Measurements from ENCODE around the gene CD46.
A peak's percentile ranks its signal among the peaks of the same experiment; 100 is the strongest.

CD46 gene

DNA sequence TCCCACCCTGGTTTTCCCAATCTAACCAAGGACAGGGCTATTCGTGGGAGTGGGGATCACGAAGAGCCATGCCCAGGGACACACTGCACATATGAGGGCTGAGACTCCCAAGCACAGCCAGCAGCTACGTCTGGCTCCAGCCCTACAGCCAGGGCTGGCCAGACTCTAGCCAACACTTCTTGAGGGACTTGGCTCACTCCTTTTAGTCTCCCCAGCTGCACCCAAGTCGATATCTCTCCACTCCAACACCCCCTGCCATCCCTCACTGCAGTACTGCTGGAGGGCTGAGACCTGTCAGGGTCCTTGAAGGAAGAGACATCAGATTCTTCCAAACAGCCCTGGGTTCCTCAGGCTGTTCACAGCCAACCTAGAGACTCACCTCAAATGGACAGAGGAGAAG is 62.6 kb downstream of the CD46 start:
- DNase-seq (ENCODE audit: low read depth), result no peak

DNA sequence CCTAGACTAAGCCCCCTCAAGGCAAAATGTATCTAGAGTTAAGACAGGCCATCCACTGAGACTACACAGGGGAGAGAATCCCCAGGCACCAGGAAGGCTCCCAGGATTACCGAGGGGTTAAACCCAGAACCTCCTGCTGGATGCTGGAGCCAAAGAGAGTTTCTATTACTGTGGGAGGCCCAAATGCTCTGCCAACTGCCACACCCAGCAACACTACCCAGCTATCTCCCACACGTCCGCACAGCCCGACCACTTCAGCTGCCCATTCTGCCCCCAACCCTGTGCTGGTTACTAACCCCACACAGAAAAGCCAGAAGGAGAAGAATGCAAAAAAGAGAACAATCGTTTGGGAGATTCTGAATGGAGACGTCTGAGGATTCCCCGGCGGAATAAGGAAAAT is 63.6 kb downstream of the CD46 start:
- DNase-seq (ENCODE audit: low read depth), result no peak

DNA sequence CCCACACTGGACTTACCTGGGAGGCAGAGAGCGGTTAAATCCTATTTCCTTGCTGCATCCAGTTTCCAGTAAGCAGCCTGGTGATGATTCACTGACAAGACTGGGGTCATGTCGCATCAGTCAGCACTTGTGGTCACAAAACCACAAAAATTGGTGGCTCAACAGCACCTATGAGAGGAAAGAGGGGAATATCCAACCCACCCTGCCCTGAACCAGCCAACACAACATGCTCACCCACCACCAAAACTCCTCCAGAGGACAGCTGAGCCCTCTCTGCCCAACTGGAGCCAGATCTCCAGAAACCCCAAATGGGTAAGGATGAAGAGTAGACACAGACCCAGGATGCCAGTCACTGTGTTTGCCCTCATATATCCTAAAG is 64.0 kb downstream of the CD46 start:
- DNase-seq (ENCODE audit: low read depth), result no peak

DNA sequence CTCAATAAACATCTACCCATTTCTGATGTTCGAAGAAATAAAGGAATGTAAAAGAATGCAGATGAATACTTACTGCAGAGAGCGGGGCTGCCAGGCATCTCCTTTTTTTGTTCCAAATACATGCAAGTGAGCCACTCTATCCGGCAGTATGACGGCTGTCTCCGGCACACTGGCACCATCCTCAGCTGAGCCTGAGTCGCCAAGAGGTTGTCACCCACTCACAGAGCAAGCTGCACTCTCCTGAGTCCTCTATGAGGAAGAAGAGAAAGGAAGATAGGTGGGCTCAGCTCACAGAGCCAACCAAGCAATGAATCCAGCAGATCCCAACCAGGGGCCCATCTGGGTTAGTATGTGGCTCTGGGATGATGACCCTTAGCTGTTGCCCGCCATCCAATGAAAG is 65.3 kb downstream of the CD46 start:
- no peak for DNase-seq (ENCODE audit: low read depth)

DNA sequence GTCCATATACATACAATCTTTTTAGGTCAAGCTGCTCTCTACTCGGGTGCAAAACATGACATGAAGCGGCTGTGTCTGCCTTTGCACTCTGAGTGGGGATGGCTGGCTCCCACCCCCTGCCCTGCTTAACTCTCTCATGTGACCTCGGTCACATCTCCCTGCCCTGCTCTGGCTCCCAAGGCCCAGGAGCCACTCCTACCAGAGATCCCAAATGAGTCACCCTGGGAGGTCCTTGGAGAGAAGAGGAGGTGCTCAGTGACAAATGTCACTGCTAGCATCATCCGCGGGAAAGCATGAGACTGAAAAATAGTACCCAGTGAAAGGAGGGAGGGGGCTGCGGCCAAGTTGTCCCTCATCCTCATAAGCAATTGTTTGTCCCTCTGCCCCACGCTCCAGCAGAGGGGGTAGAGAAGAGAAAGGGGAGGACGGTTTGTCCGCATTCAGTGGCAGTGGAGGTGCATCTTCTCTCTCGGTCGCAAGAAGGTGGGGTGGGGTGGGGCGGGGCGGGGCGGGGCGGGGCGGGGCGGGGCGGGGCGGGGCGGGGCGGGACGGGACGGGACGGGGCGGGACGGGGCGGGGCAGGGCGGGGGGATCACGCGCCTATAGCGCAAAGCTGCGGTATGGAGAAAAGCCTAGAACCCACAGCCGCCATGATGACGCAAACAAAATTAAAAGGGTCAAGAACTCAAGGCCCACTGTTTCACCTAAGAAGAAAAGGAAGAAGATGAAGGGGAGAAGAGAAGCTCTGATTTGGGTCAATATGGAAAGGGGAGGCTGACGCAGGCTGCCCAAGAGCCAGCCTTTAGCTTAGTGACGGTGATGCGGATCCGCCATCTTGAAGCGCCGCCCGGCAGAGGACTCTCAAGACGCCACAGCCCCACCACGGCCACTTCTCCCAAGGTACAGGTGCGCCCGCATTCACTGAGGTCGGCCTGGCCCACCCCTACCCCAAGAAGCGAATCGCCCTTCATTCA is 66.2 kb downstream of the CD46 start:
- no peak for DNase-seq (ENCODE audit: low read depth)

DNA sequence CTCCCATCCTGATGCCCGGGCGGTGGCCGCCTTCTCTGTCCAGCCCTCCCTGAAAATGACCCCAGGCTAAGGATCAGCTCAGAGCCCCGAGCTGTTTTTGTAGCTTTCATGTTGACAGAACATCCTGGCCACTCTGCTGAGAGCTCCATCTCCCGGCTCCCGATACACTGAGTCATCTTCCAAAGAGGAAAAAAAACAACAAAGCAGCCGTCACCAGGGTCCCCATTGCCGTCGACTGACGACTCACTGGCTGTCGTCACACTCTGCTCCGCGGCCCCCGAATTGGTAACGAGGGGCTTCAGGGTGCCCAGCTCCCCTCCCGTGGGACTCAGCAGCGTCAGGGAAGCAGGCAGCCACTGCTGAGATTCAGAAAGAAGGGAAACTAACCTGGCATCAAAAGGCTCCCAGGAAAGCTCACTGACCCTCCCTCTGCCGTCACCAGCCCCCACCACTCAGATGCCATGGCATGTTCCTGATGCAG is 67.2 kb downstream of the CD46 start:
- DNase-seq (ENCODE audit: low read depth), result no peak

DNA sequence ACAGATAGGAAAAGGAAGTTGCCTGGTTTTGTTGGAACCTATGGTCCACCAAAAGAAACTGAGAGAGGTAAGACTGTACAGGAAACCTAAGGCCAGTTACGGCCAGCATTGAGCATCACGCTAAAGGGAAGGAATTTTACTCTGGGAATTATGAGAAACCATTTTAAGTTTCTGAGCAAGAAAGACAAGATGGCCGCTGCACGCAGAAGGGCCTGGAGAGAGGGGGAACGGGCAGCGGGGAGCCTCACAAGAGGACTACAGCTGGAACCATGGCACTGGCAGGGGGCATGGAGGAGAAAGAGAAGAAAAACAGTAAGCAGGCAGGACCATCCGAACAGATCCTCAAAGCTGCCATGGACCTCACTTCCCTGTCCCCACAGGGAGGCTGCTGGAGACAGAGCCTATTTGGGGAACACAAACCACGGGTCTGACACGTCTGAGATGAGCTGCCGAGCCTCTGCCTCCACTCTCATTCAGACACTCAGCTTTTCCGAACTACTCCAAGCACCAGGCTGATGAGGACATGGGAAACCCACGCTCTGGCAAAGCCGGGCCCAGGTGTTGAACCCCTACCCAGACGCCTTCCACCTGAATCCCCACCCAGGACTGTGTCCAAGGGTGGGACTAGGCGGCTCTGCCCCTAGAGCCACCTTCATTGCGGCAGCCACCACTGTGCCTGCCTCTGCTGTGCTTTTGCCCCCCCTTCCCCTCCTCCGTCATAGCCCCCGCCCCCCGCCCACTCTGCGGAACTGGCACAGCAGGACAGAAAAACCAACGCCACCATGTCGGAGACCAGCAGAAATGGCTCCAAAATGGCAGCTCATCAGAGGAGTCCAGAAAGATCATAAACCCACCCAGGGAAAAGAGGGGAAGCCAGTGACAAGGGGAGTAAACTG is 69.0 kb downstream of the CD46 start:
- DNase-seq (ENCODE audit: low read depth), result no peak

DNA sequence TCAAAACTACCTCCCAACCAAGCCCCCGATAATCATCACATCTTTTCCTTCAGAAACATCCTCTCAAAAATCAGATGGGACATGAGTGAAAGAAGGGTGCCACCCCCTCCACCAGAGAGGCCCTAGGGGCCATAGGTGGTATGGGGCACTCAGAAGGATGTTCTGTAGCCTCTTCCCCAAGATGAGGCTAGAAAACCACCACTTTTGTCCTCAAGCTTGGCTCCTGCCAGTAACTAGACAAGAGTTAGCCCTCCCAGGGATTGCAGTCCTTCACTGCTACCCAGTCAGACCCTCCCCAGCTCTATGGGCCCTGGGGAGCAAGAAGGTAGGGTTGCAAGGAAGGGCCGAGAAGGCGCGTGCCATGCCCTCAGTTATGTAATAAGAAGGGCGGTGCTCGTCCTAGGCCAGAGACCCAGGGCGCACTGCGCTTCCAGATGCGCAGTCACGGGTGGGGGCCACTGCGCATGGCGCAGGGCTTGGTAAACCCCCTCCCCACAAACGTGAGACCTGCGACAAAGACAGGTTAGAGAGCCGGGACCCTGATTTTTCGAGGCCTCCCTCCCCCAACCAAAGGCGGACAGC is 69.7 kb downstream of the CD46 start:
- no peak for DNase-seq (ENCODE audit: low read depth)

DNA sequence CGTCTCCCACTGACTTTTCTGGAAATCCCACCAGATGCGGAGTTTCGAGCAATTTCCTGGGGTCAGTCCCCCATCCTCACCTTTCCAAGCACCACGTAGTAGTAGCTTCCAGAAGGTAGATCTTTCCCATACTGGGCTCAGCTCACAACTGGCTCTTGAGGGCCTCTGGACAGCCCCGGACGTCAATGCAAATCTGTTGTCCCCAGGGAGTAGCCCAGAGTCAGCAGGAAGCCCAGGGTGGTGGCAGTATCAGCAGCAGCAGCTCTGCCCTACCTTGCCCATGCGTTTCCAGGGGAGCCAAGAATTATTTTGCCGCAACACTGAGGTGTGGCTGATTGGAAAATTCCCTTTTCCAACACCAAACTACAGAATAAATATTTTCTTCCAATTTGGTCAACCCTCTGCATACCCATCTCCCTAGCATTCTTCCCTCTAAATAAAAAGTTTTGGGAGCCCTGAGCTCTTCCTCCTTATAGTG is 70.3 kb downstream of the CD46 start:
- no peak for DNase-seq (ENCODE audit: low read depth)

DNA sequence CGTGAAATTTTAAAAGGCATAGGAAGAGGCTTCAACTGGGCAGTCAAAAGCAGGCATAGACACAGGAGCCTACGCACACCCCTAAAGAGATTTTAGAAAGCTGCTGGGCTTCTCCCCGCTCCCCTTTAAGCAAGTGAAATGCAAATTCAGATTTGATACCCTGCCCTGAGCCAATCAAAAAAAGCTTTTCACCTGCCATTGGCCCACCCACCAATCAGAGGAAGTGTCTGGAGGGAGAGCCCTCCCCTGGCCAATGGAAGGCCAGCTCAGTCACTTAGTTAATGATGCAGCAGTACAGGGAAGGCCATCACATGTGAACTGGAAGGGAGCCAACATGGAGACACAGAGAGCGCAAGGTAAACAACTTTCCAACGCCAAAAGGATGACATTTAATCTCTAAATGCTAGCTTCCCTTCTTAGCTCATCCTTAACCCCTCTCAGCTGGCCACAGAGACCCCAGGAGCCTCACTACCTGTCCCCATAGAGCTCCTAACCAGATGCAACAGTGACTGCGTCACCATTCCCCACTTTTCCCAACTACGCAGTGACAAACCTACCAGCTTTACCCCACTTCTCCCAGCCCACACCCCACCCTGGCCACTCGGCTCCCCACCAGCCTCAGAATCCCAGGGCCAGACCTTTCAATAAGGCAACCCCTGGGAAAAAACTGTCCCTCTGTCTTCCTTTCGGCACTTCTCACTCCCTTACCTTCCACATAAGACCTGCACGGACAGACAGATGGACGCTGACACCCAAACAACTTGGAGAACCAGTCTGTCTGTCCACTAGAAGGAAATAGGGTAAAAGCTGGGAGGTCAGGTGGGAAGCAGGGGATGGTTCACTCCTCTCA is 71.0 kb downstream of the CD46 start:
- peak; percentile 31 for DNase-seq (ENCODE audit: low read depth)

DNA sequence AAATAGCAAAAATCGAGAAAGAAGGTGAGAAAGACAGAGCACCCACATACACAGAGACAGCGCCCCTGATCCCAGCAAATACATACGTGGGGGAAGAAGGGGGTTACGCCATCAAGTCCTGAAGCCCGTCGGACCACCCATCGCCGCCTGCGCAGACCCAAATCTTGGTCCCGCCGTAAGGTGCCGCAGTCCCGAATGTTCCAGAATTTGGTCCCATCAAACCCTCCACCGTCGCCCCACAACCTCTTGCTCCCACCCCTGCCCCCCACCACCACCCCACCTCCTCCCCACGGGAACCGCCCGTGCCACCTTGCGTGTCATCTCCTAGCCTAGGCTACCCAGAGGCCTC is 71.7 kb downstream of the CD46 start:
- DNase-seq (ENCODE audit: low read depth), result no peak

DNA sequence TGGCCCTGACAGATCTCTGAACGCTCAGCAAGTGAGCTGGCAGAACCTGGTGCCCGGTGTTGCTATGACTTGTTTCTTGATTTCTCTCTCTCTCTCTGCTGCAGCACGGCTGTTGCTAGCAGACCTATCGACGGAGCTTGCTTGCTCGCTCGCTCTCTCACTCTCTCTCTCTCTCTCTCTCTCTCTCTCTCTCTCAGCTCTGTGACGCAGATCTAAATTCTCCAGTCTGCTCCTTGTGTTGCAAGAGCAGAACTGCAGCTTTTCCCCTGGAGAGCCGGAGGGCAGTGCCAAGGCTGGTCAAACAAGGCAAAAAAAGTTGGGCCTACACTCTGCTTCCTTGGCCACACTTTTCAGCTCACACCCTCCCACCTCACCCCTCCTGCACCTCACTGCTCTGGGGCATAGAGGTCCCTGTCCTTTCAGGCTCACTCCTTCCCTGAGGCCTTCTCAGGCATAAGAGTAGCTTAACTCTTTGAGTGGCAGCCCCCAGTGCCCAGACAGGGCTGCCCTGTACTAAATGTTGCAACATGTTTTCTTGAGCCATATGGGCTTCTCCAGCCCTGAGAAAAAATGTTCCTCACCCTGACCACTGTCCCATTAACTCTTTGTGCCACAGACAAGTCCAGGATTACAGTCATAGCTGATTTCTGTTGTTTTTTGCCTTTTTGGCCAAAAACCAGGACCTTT is 72.2 kb downstream of the CD46 start:
- DNase-seq (ENCODE audit: low read depth), result peak; percentile 65

DNA sequence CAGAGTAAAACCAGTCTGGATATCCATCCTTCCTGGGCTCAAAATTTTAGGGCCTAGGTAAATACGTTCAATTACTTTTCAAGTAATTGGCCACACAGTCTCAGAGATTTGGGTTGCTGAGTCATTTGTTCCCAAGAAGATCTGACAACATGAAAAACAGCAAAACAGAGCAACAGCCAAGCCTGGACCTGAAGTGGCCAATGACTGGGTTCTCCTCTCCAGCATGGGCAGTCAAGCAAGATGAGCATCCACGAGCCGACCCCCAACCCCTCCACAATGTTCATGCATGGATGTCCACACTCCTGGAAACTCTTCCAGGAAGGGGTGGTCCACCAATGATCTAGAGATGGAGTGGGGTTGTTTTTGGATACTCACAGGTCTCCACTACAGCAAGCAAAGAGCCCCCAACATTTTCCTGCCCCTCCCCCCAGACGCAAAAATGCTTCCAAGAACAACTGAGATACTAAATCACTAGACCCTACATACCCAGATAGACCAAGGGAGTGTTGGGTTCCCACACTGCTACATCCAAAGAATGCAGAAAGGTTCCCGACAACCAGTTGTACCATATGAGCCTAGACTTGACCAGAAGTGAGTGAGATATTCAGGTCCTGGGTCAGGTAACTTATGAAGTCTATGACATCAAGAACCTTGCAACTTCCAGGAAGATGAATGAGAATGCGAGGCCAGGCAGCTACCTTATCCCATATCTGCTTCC is 73.0 kb downstream of the CD46 start:
- no peak for DNase-seq (ENCODE audit: low read depth)

DNA sequence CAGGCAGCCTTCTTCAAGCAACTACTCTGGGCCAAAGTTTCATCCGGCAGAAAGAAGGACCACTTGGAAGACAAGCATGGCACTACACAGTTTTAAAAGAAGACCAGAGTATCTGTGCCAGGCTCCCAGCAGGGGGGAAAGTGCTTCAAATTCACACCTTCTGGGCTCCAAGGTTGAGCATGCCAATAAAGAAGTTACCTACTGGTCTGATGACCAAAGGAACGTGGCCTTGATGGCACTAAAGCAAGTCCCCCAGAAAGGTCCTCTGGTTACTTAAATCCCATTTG is 73.5 kb downstream of the CD46 start:
- no peak for DNase-seq (ENCODE audit: low read depth)

DNA sequence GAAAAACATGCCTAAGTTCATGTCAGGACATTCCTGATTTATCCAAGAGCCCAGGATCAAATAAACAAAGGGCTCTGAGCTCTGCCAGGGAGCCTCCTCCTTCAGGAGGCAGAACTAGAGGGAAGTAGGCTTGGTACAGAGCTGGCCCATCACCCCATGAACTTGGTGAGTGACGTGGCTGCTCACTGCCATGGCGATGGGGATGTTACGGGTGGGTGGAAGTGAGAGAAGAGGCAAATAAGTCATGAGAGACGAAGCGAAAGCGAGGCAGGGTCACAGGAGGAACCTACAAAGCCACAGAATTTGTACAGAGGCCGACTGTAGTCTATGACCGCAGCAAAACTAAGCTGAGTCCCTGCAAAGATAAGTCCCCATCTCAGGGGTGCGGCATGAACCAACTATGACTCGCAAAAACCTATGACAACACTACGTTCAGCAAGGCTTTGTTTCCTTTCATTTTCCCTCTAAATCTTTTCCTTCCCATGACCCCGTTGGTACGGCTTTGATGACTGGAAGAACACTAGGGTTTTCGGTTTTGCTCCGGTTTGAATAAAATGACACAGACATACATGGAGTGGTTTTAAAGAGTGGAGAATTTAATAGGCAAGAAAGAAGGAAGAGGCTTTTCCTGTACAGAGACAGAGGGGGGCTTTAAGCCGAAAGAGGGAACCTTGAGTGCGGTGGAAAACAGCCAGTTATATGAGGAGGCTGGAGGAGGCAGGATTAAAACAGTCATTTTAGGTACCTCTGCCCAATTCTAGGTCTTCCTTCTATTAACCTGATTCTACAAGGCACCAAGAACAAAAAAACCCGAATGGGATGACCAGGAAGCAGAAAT is 74.1 kb downstream of the CD46 start:
- DNase-seq (ENCODE audit: low read depth), result peak; percentile 75

DNA sequence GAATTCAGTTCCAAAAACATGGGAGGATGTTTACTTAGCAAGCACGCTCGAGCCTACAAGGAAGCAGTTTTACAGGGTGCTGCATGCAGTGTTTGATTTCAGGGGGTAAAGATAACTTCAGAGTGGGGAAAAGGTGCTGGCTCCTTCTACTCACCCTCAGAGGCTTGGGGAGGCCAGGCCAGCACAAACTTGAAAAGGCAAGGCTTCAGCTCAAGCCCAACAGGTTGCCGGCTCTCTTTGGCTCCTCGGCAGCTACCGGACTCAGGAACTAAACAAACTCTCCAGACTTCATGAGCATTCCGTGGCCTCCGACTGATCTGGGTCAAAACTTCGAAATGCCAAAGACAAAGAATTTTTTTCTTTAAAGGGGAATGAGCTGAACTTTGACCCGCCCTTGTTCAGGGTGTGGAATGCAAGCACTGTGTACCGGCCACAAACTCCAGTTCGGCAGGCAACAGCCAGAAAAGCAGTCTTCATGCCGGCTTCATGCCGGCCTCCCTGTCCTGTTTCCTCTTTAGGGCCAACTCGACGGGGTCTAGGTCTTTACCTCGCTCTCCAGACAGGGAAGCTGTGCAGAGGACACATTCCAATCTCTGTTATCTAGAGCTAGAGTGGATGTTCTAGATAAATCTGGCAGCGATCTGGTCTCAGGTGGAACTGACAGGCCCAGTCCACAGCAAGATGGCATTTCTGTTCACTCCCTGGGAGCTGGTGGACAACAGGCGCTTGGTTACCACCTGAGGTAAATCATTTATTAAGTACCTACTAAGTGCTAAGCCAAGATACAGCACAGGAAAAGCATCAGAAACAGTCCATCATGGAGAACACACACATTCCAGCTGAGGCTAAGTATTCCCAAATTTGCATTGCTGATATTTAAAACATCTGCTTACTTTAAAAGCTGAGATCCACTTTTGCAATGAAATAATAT is 75.0 kb downstream of the CD46 start:
- no peak for DNase-seq (ENCODE audit: low read depth)

DNA sequence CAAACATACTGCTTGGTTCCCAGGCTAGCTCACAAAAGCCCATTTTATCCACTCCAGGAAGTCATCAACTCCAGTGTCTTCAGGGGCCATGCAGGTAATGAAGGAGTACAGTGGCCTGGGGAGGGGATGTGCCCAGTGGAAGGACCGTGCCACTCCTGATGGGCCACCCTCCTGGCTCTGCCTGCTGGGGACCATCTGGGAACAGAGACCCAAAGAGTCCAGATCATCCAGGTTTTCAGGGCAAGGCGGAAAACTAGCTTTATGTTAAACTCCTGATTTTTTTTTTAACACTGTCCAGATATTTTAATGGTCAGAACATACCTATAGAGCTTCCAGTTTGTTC is 75.6 kb downstream of the CD46 start:
- DNase-seq (ENCODE audit: low read depth), result no peak

DNA sequence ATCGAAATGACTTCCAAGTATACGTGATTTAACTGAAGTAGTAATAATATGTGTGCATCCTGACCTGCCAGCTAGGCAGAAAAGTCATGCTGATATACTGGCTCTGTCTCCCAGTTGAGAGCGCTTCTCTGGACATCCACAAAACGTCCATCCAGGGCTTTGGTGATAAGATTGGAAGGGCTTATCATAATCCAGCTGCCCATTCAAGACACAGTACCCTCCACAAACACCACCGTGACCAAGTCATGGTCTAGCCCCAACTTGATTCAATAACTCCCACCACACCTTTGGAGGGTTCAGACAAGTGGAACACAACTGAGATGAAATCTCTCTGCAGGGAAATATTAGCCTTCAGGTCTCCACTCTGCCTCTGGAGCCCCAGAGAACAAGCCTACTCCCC is 76.2 kb downstream of the CD46 start:
- no peak for DNase-seq (ENCODE audit: low read depth)
